H9 (cell line): Measurements from ENCODE around the gene PTPRC. TPM values are rescaled to one million over a fixed set of nuclear protein-coding genes. Genes with fewer than 3 reads are reported as not detected.

Source experiments
- DNase-seq: peaks from one replicate; pipeline ENCODE4 v3.0.0-alpha.2; 2017
- H2AFZ ChIP-seq: one replicate; pipeline ENCODE4 v1.6.1; 2013; ENCODE audit warnings: mild to moderate bottlenecking, low read length, control low read depth, moderate library complexity
- H2AK5ac ChIP-seq: 2 replicates; pipeline ENCODE4 v1.6.1; 2013; ENCODE audit warnings: low read length, control low read depth, mixed read lengths; ENCODE audit not compliant: insufficient read length
- H2BK120ac ChIP-seq: one replicate; pipeline ENCODE4 v1.6.1; 2013; ENCODE audit warnings: low read depth, mild to moderate bottlenecking, low read length, control low read depth, inconsistent platforms; ENCODE audit not compliant: poor library complexity, severe bottlenecking
- H2BK12ac ChIP-seq: 2 replicates; pipeline ENCODE4 v1.6.1; 2013; ENCODE audit warnings: low read length, control low read depth, mixed read lengths, low read depth; ENCODE audit not compliant: insufficient read length
- H2BK15ac ChIP-seq: 2 replicates; pipeline ENCODE4 v1.6.1; 2013; ENCODE audit warnings: low read depth, low read length, control low read depth
- H2BK20ac ChIP-seq: one replicate; pipeline ENCODE4 v1.6.1; 2013; ENCODE audit warnings: low read depth, mild to moderate bottlenecking, low read length, control low read depth, inconsistent platforms; ENCODE audit not compliant: poor library complexity, severe bottlenecking
- H2BK5ac ChIP-seq: 2 replicates; pipeline ENCODE4 v1.6.1; 2013; ENCODE audit warnings: low read length, control low read depth, mixed read lengths; ENCODE audit not compliant: insufficient read length
- H3K14ac ChIP-seq: 2 replicates; pipeline ENCODE4 v1.6.1; 2013; ENCODE audit warnings: low read length, control low read depth; ENCODE audit not compliant: insufficient read depth
- H3K18ac ChIP-seq: 2 replicates; pipeline ENCODE4 v1.6.1; 2013; ENCODE audit warnings: low read depth, mild to moderate bottlenecking, mixed read lengths, low read length, control low read depth; ENCODE audit not compliant: insufficient read length
- H3K23ac ChIP-seq: 2 replicates; pipeline ENCODE4 v1.6.1; 2013; ENCODE audit warnings: low read length, control low read depth, mixed read lengths, low read depth; ENCODE audit not compliant: insufficient read length
- H3K23me2 ChIP-seq: 2 replicates; pipeline ENCODE4 v1.6.1; 2013; ENCODE audit warnings: low read depth, mild to moderate bottlenecking, mixed read lengths, low read length, control low read depth; ENCODE audit not compliant: insufficient read length, poor library complexity, severe bottlenecking
- H3K27ac ChIP-seq: 2 replicates; pipeline ENCODE4 v1.5.1; 2013; ENCODE audit warnings: low read length, control low read depth, mixed read lengths, low read depth; ENCODE audit not compliant: insufficient read length
- H3K27me3 ChIP-seq: 2 replicates; pipeline ENCODE4 v1.6.1; 2013; ENCODE audit warnings: low read length, control low read depth, inconsistent platforms; ENCODE audit not compliant: insufficient read depth
- H3K4ac ChIP-seq: 2 replicates; pipeline ENCODE4 v1.6.1; 2013; ENCODE audit warnings: low read depth, mild to moderate bottlenecking, control low read depth, inconsistent platforms, low read length, moderate library complexity
- H3K4me1 ChIP-seq: 2 replicates; pipeline ENCODE4 v1.6.1; 2013; ENCODE audit warnings: low read length, control low read depth, inconsistent platforms; ENCODE audit not compliant: insufficient read depth
- H3K4me2 ChIP-seq: 2 replicates; pipeline ENCODE4 v1.6.1; 2013; ENCODE audit warnings: low read length, control low read depth, mixed read lengths; ENCODE audit not compliant: insufficient read length, insufficient read depth
- H3K56ac ChIP-seq: 2 replicates; pipeline ENCODE4 v1.6.1; 2013; ENCODE audit warnings: low read depth, mild to moderate bottlenecking, mixed read lengths, low read length, control low read depth; ENCODE audit not compliant: insufficient read length
- H3K79me1 ChIP-seq: 2 replicates; pipeline ENCODE4 v1.6.1; 2013; ENCODE audit warnings: low read depth, mild to moderate bottlenecking, moderate library complexity, low read length, control low read depth, inconsistent platforms; ENCODE audit not compliant: insufficient read depth, poor library complexity, severe bottlenecking
- H3K79me2 ChIP-seq: 2 replicates; pipeline ENCODE4 v1.6.1; 2013; ENCODE audit warnings: low read length, control low read depth, inconsistent platforms; ENCODE audit not compliant: insufficient read depth
- H3K9ac ChIP-seq: 2 replicates; pipeline ENCODE4 v1.6.1; 2013; ENCODE audit warnings: low read length, control low read depth, mixed read lengths; ENCODE audit not compliant: insufficient read length; ENCODE audit errors: extremely low read depth
- H3K9me3 ChIP-seq: one replicate; pipeline ENCODE4 v1.6.1; 2013; ENCODE audit warnings: low read depth, low read length, inconsistent platforms; ENCODE audit not compliant: control insufficient read depth
- H3T11ph ChIP-seq: one replicate; pipeline ENCODE4 v1.6.1; 2013; ENCODE audit warnings: mild to moderate bottlenecking, low read length, control low read depth, inconsistent platforms
- H4K20me1 ChIP-seq: one replicate; pipeline ENCODE4 v1.6.1; 2013; ENCODE audit not compliant: control insufficient read depth, insufficient read length, insufficient read depth
- H4K5ac ChIP-seq: 2 replicates; pipeline ENCODE4 v1.6.1; 2013; ENCODE audit warnings: low read depth, mild to moderate bottlenecking, mixed read lengths, low read length, control low read depth; ENCODE audit not compliant: insufficient read length
- H4K8ac ChIP-seq: replicated peaks from 2 replicates; pipeline ENCODE4 v1.6.1; 2013; ENCODE audit warnings: low read length, control low read depth, mixed read lengths, low read depth; ENCODE audit not compliant: insufficient read length
- H4K91ac ChIP-seq: 2 replicates; pipeline ENCODE4 v1.6.1; 2013; ENCODE audit warnings: low read depth, mild to moderate bottlenecking, moderate library complexity, mixed read lengths, low read length, control low read depth; ENCODE audit not compliant: insufficient read length
- H3K27ac Mint-ChIP-seq, 3 experiments: 2 replicates in 2 of 3; 3 replicates in 1 of 3; pipeline ENCODE4 v1.8.0; 2020 to 2021; ENCODE audit warnings: mixed read lengths in 3 of 3, mild to moderate bottlenecking in 1 of 3, moderate library complexity in 1 of 3
- H3K27me3 Mint-ChIP-seq: 2 replicates; pipeline ENCODE4 v1.8.0; 2021; ENCODE audit warnings: low read depth, mild to moderate bottlenecking, moderate library complexity, mixed read lengths
- H3K36me3 Mint-ChIP-seq, 3 experiments: 2 replicates in 2 of 3; 3 replicates in 1 of 3; pipeline ENCODE4 v1.8.0; 2020 to 2021; ENCODE audit warnings: low read depth in 3 of 3, mixed read lengths in 3 of 3; ENCODE audit not compliant: insufficient read depth in 1 of 3
- H3K4me1 Mint-ChIP-seq, 2 experiments: 2 replicates each; pipeline ENCODE4 v1.8.0; 2020; ENCODE audit warnings: mixed read lengths in 2 of 2
- H3K4me3 Mint-ChIP-seq, 2 experiments: 2 replicates in 1 of 2; 3 replicates in 1 of 2; pipeline ENCODE4 v1.8.0; 2020 to 2021; ENCODE audit warnings: mild to moderate bottlenecking in 2 of 2, mixed read lengths in 2 of 2, moderate library complexity in 1 of 2
- H3K9me3 Mint-ChIP-seq, 2 experiments: 2 replicates in 1 of 2; 3 replicates in 1 of 2; pipeline ENCODE4 v1.8.0; 2020; ENCODE audit warnings: mild to moderate bottlenecking in 2 of 2, mixed read lengths in 2 of 2, moderate library complexity in 1 of 2
- CTCF ChIP-seq: fragments of 200-600 bp; sonication (generic); conservative IDR thresholded peaks from 3 replicates; pipeline ENCODE4 v1.8.0; 2021; ENCODE audit warnings: antibody characterized with exemption, mild to moderate bottlenecking
- WGBS: extraction: QIAGEN DNeasy Blood & Tissue Kit; methylation state at CpG from one replicate; pipeline ENCODE4 v1.1.7; 2013; ENCODE audit warnings: missing lambda C conversion rate, low lambda C conversion rate, mixed read lengths; ENCODE audit not compliant: insufficient read length; ENCODE audit errors: extremely low coverage; 5-methylcytosine and 5-hydroxymethylcytosine counted together
- total RNA-seq: library from RNA; stranded (reverse); gene quantifications from 2 replicates; pipeline ENCODE4 v1.2.1, GENCODE V29; 2021

Gene PTPRC
- total RNA-seq, 1 experiment from 2014 or later: not detected

- no peak overlapping the region for H2BK120ac ChIP-seq
- H4K91ac ChIP-seq: no peak overlapping the region
- no peak overlapping the region for H3K4ac ChIP-seq
- no peak overlapping the region for H3K18ac ChIP-seq
- H4K8ac ChIP-seq: no peak overlapping the region
- H3K4me2 ChIP-seq: no peak overlapping the region
- no peaks in the 10 kb centered on the region for H4K20me1 ChIP-seq
- H2BK20ac ChIP-seq: no peak overlapping the region
- no peak overlapping the region for H2BK15ac ChIP-seq
- no peak overlapping the region for H3K27ac Mint-ChIP-seq
- peaks cover under 1% of the 10 kb centered on the region; the same call in 1 of the 2 replicates for H3K4me1 ChIP-seq
- H3K4me3 Mint-ChIP-seq: no peak overlapping the region
- H3K23me2 ChIP-seq: no peaks in the 10 kb centered on the region
- no peaks in the 10 kb centered on the region for H3K9me3 ChIP-seq
- TF ChIP-seq CTCF: no peak
- no peak overlapping the region for H3T11ph ChIP-seq
- no peaks in the 10 kb centered on the region for H3K79me1 ChIP-seq
- no peak overlapping the region for H2AFZ ChIP-seq
- no peak overlapping the region for H3K56ac ChIP-seq
- DNase-seq: no peak
- H2BK5ac ChIP-seq: no peak overlapping the region
- H3K27me3 Mint-ChIP-seq: no peaks in the 10 kb centered on the region
- no peaks in the 10 kb centered on the region for H3K9me3 Mint-ChIP-seq
- H3K36me3 Mint-ChIP-seq: no peaks in the 10 kb centered on the region
- H3K27me3 ChIP-seq: no peaks in the 10 kb centered on the region
- H3K27ac ChIP-seq: no peak overlapping the region
- WGBS: no CpG with 5 or more reads among the region's 2 CpGs
- no peak overlapping the region for H3K23ac ChIP-seq
- H2AK5ac ChIP-seq: no peak overlapping the region
- H3K79me2 ChIP-seq: no peaks in the 10 kb centered on the region
- peaks cover under 1% of the 10 kb centered on the region in 2 experiments for H3K4me1 Mint-ChIP-seq
- no peak overlapping the region for H3K9ac ChIP-seq
- H3K14ac ChIP-seq: no peak overlapping the region
- H2BK12ac ChIP-seq: no peak overlapping the region
- no peak overlapping the region for H4K5ac ChIP-seq
These were observed 108.3 kb downstream of the PTPRC start for GRCh38 chr1:198747127-198747526.
